CD4-positive, alpha-beta T cell treated with Interleukin-21 for 1 hour (primary cell): ENCODE data around the gene CDK4.

Experiments used
- DNase-seq: peaks from one replicate; pipeline ENCODE4 v3.0.0-alpha.2; 2020

Gene CDK4

GRCh38 chr12:57755454-57756372 is 3.6 kb upstream of the CDK4 start:
- DNase-seq = peak; percentile 57

GRCh38 chr12:57755194-57755453 is 3.0 kb upstream of the CDK4 start:
- DNase-seq = no peak

- DNase-seq = peak; percentile 94
Measured at GRCh38 chr12:57754411-57755193, 2.5 kb upstream of the CDK4 start, which contains the start of gene MARCHF9. MARCHF9 (plus strand) TSS chr12:57755103; CDS start chr12:57755529, 426 bp downstream.

GRCh38 chr12:57753756-57754337 is 1.7 kb upstream of the CDK4 start:
- DNase-seq = no peak

GRCh38 chr12:57752668-57753000 is 524 bp upstream of the CDK4 start:
- DNase-seq = no peak

- DNase-seq = no peak
Measured at GRCh38 chr12:57751432-57751787, 700 bp downstream of the CDK4 start.

- DNase-seq = no peak
Measured at GRCh38 chr12:57750561-57751431, 1.3 kb downstream of the CDK4 start.

GRCh38 chr12:57749061-57749460 is 3.0 kb downstream of the CDK4 start:
- DNase-seq = no peak

GRCh38 chr12:57746025-57746424 is 6.1 kb downstream of the CDK4 start:
- DNase-seq = no peak

GRCh38 chr12:57745485-57745881 is 6.6 kb downstream of the CDK4 start:
- DNase-seq = no peak

- DNase-seq = peak; percentile 97
Measured at GRCh38 chr12:57744777-57745484, 7.2 kb downstream of the CDK4 start, which contains the start of gene TSPAN31. TSPAN31 (plus strand) TSS chr12:57745039; CDS start chr12:57745155, 116 bp downstream.

GRCh38 chr12:57744194-57744776 is 7.8 kb downstream of the CDK4 start:
- DNase-seq = peak; percentile 88

GRCh38 chr12:57743769-57744168 is 8.3 kb downstream of the CDK4 start:
- no peak for DNase-seq

- peak; percentile 90 for DNase-seq
Measured at GRCh38 chr12:57741844-57742738, 10.0 kb downstream of the CDK4 start.

GRCh38 chr12:57741413-57741789 is 10.7 kb downstream of the CDK4 start:
- DNase-seq = no peak

GRCh38 chr12:57740656-57741412 is 11.3 kb downstream of the CDK4 start:
- peak; percentile 90 for DNase-seq

GRCh38 chr12:57739914-57740538 is 12.1 kb downstream of the CDK4 start:
- no peak for DNase-seq

GRCh38 chr12:57739387-57739786 is 12.7 kb downstream of the CDK4 start:
- DNase-seq = no peak

GRCh38 chr12:57738661-57739237 is 13.4 kb downstream of the CDK4 start, which contains the start of gene AGAP2:
AGAP2 (minus strand) TSS chr12:57738742; CDS start chr12:57738246, 496 bp downstream.
- DNase-seq = no peak
